ENCODE measurements around the gene FAR1.

The FAR1 gene

GRCh38 chr11:13663631-13664071 is 4.8 kb upstream of the FAR1 start:
- peak; percentile 38 to 47 for DNase-seq (ENCODE audit: low read depth in 2 of 2)
- no peak for TF ChIP-seq CTCF (IDR thresholded peaks at IDR 0.05; ENCODE audit: low read depth, low read length)
- H3K4me3 ChIP-seq (replicated peaks in 1 of 2; ENCODE audit: low read depth in 2 of 2, low read length in 2 of 2): no peak overlapping the region

- no peak for TF ChIP-seq CTCF (IDR thresholded peaks at IDR 0.05; ENCODE audit: low read depth, low read length)
- H3K4me3 ChIP-seq (replicated peaks in 1 of 2; ENCODE audit: low read depth in 2 of 2, low read length in 2 of 2): no peak overlapping the region
- no peak for DNase-seq (ENCODE audit: low read depth in 2 of 2)
Measured at GRCh38 chr11:13664351-13664750, 4.1 kb upstream of the FAR1 start.

- H3K4me3 ChIP-seq (replicated peaks in 1 of 2; ENCODE audit: low read depth in 2 of 2, low read length in 2 of 2): no peak overlapping the region
- TF ChIP-seq CTCF (IDR thresholded peaks at IDR 0.05; ENCODE audit: low read depth, low read length): no peak
- DNase-seq (ENCODE audit: low read depth in 2 of 2): no peak
Measured at GRCh38 chr11:13666708-13667107, 1.8 kb upstream of the FAR1 start.

GRCh38 chr11:13667245-13667644 is 1.2 kb upstream of the FAR1 start:
- no peak overlapping the region for H3K4me3 ChIP-seq (replicated peaks in 1 of 2; ENCODE audit: low read depth in 2 of 2, low read length in 2 of 2)
- TF ChIP-seq CTCF (IDR thresholded peaks at IDR 0.05; ENCODE audit: low read depth, low read length): no peak
- DNase-seq (ENCODE audit: low read depth in 2 of 2): no peak

DNA sequence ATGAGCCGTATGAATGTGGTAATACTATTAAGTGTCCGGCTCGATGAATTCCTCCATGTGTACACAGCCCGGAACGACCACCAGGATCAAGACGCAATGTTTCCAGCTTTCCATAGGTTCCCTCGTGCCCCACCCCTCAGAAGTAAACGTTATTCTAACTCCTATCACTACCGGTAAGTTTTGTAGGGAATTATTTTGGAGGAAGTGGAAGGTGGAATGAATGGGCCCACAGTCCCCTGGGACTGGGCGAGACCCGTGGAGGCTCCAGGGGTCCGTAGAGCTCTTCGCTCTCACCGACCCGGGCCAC is 720 bp upstream of the FAR1 start:
- no peak for DNase-seq (ENCODE audit: low read depth in 2 of 2)
- no peak for TF ChIP-seq CTCF (IDR thresholded peaks at IDR 0.05; ENCODE audit: low read depth, low read length)
- peak overlapping the region; percentile 65 to 81 for H3K4me3 ChIP-seq (replicated peaks in 1 of 2; ENCODE audit: low read depth in 2 of 2, low read length in 2 of 2)

DNA sequence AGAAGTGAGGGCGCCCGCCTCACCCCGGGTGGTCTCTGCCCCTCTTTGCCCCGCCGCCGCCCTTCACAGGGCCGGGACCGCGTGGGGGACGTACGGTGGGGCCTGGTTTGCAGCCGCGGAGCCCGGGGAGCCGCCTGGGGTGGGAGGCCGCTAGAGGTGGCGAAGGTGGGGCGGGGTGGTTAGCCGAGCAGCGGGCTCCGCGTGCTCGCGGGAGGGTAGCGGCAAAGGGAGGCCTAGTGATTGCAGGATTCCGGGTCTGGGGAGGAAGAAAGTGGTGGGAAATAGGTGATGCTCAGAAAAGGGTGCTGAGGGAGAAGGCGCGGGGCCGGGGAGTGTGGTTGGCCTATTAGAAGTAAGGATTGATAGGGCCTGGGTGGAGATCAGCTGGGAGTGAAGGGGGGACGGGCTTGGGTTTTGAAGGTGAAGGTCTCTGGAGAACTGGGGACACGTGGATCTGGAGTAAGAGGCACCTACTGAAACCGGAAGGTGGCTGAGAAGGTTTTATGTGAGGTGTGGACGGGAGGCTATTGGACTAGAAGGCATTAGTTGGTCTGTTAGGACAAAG is 571 bp downstream of the FAR1 start:
- peak; percentile 21 to 40 for DNase-seq (ENCODE audit: low read depth in 2 of 2)
- peak overlapping the region; percentile 73 to 81 for H3K4me3 ChIP-seq (replicated peaks in 1 of 2; ENCODE audit: low read depth in 2 of 2, low read length in 2 of 2)
- no peak for TF ChIP-seq CTCF (IDR thresholded peaks at IDR 0.05; ENCODE audit: low read depth, low read length)
